Frontal cortex (tissue), 4 donors: ENCODE data around the gene CCDC85A. TPM values are rescaled to one million over a fixed set of nuclear protein-coding genes. Genes with fewer than 3 reads are reported as not detected.

Source experiments
- DNase-seq, 2 donors: peaks; one replicate each; pipeline ENCODE4 v3.0.0; 2012; ENCODE audit warnings: low spot score in 2 of 2
- FAIRE-seq: peaks from 2 replicates; lab custom pipeline; 2012; peaks lifted over from hg19 to GRCh38; lab: Jason Lieb, UNC
- total RNA-seq: library from RNA; depleted of rRNA; stranded (reverse); fragments of >200 nt; gene quantifications from one replicate; pipeline ENCODE4 v1.2.3, GENCODE V29; 2014
- donor health status: control.
- donor health status: control.
- donor health status: control.

CCDC85A gene
- total RNA-seq, 1 donor from 2014 or later = 31.0 TPM

DNA sequence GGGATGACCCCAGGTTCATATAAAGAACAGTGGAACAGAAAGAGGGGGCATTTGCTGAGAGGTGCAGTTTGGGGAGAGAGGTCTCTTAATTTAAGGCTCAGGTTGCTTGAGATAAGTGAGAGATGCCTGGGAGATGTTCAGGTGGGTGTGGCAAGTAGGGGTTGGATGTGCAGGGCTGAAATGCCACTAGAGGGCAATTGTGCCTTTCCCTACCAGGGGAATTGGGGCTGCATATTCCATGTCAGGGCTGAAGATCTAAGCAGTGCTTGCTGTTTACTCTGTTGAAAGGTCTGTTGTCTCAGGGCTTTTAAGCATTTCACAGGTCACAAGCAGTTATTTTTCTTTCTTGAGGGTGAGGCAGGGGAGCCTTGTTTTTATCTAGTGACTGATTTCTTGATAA is 7.8 kb downstream of the CCDC85A start:
- no peak for DNase-seq
- no peak for FAIRE-seq

DNA sequence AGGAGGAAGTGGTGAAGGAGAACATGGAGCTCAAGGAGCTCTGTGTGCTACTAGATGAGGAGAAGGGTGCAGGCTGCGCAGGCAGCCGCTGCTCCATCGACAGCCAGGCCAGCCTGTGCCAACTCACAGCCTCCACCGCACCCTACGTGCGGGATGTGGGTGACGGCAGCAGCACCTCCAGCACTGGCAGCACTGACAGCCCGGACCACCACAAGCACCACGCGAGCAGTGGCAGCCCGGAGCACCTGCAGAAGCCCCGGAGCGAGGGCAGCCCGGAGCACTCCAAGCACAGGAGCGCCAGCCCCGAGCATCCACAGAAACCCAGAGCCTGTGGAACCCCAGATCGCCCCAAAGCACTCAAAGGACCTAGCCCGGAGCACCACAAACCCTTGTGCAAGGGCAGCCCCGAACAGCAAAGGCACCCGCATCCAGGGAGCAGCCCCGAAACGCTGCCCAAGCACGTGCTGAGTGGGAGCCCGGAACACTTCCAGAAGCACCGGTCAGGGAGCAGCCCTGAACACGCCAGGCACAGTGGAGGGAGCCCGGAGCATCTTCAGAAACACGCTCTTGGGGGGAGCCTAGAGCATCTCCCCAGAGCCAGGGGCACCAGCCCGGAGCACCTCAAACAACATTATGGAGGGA is 9.0 kb downstream of the CCDC85A start:
- no peak for FAIRE-seq
- no peak for DNase-seq

DNA sequence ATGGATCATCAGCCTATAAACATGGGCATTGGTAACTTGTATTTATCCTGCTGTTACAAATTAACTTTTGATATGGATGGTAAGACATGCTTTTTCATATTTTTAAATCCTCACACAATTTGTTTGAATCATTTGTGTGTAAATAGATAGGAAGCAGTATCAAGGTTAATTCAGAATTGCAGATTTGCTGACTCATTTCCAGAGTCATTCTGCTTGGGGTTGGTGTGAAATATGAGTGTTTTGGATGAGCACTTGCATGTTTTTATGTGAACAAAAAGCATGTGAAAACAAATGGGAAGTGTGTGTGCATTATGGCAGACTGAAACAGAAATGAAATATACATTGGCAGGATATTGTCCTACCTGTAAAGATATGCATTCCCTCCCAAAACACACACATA is 11.8 kb downstream of the CCDC85A start:
- FAIRE-seq = no peak

DNA sequence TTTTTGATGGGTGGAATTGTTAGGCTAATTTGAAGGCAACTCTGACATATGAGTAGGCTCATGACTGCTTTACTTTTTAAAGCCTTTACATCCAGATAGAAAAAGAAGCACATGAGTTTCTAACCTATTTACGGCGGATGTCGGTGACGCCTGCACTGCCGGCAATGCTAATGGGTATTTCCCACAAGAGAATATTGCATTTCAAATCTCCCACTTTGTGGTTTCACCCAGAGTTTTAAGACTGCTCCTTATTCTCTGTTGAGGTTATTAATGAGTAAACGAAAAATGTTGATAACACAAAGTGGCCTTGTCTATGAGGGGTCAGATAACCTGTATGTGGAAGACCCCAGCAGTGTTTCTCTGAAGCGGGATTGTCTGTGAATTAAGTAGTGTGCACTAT is 14.0 kb downstream of the CCDC85A start:
- FAIRE-seq = no peak
- DNase-seq = no peak

More for the DNA sequence above, 11.8 kb downstream of the CCDC85A start:
- DNase-seq = no peak

DNA sequence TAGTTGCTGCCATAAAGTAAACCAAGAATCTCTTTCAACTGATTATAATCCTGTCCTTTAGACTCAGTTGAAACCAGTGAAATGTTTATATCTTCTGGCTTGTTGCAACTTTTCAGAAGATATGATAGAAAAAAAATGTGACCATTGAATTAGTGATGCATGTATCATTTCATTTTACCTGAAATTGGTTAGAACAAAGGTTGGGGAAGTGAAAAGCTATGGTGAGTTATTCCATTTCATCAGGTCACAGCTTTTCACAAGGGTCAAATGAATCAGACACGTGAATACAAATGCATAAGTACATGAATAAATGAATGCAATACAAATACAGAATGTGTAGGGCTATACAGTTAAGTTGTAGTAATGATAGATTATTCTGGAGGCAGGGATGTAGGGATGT is 15.1 kb downstream of the CCDC85A start:
- DNase-seq (no peak), FAIRE-seq (no peak)

DNA sequence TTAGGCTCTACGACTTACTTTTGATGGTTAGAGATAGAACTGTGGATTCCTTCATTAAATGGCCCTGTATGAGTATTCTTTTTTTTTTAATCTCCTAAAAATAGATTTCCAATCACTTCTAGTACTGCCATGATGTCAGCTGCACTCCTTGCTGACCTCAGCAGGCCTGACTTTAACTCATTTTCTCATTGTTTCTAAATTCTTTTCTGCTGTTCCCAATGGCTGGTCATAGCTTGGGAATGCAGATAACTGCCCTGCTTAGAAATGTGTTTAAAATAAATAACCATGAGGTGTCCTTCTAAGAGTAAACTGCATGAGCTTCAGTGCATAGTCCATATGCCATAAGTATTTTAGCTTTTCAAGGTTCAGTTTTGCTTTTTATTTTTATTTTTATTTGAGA is 15.7 kb downstream of the CCDC85A start:
- DNase-seq = no peak
- no peak for FAIRE-seq

DNA sequence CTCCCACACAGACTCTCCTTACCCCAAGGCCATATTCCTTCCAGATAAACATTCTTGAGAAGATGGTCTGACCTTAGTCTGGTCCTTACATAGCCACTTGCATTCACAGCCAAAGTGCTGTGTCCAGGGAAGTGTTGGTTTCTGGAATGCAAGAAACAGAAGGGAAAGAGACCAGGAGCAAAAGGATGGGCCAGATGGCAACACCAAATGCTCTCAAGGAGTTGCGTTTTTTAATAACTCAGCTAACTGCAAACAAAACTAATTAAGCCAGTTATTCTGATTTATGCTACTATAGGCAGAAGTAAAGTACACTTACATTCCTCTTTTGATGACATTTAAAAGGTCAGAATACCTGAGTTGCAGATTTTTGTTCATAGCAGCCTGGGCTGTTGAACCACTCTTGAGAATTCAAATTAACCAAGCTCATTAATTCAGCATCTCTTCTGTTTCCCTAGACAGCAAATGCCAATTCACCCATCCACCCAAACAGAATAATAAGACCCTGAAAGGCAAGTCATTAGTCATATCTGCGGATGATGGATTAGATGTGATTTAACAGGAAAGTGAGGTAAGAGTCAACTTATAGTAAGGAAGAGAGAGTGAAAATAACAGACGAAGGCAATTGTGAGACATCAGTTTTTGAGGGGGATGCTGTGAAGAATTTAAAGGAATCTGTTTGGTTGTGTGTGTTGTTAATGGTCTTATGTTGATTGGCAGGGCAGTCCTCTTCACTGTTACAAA is 18.8 kb downstream of the CCDC85A start:
- no peak for FAIRE-seq
- no peak for DNase-seq

DNA sequence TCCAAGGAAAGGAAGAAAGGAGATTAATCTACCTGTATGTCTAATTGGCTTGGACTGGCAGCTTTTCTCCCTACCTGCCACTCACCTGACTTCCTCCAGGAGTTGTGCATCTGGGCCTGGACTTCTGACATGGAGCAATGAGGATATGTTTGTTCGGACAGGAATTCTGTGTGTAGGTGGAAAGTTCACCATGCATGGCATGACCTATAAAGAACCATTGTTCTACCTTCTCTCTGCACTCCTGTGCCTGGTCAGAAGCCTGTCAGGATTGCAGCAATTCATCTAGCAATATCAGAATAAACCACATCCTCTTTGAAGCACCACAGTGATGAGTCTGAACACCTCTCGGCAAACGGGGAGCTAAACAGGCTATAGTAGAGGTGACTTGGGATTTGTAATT is 20.8 kb downstream of the CCDC85A start:
- no peak for FAIRE-seq
- DNase-seq = no peak

DNA sequence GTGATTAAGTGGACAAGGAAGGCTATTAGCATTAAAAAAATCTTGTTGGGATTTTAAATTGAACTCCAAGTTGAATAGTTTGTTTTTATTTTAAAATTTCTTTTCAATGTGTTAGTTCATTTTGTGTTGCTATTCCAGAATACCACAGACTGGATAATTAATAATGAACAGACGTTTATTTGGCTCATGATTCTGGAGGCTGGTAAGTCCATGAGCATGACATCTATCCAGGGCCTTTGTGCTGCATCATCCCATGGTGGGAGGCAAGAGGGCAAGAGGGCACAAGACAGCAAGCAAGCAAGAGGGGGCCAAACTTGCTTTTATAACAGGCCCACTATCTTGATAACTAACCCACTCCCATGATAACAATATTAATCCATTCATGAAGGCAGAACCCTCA is 22.5 kb downstream of the CCDC85A start:
- no peak for DNase-seq
- FAIRE-seq = no peak

DNA sequence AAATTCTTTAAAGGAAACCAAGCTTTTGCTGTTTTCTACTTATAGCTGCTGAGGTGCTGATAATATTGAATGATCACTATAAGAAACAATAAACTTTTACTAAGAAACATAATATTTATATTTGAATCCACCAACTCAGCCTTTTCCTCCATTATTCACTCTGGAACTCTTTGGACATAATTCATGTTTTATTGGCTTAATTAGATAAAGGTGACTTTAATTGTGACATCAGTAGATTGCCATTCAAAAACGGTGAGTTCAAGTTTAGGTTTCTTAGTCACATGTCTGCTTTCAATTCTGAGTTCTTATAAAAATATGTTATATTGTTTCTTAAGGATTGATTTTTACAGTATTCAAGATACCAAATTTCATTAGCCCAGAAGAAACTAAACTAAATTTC is 24.0 kb downstream of the CCDC85A start:
- DNase-seq (no peak), FAIRE-seq (no peak)

DNA sequence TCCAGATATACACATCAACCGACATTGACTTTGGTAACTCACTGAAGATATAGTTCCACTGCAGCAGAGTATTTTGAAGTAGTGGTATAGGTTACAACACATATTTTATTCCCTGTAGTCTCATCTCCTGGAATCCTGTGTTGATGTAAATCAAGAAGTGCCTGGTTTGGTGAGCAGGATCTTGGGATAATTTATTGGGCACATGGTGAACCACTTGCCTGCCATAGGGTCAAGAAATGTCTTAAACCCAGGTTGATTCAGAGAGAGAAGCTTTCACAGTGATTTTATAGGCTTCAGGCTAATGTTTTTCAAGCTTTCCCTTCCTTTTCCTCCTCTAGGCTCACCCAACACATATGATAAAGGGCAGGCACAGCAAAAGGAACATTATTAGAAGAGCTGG is 24.6 kb downstream of the CCDC85A start:
- DNase-seq (no peak), FAIRE-seq (no peak)

DNA sequence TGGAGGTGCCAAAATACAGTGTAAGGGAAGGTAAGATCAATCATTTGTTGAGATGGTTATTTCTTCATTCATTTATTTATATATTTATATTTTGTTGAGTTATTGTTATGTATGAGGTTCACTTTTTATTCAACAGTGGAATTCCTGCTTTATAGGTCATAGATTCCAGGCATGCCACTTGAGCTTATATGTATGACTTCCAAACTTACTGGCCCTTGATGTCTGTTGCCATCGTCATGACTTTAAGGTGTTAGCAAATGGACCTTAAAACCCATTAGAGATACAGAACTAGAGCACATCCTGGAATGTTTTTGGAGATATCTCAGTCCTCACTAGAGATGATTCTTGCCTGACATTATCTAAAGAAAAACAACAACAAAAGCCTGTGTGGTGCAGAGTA is 25.9 kb downstream of the CCDC85A start:
- DNase-seq (no peak), FAIRE-seq (no peak)

DNA sequence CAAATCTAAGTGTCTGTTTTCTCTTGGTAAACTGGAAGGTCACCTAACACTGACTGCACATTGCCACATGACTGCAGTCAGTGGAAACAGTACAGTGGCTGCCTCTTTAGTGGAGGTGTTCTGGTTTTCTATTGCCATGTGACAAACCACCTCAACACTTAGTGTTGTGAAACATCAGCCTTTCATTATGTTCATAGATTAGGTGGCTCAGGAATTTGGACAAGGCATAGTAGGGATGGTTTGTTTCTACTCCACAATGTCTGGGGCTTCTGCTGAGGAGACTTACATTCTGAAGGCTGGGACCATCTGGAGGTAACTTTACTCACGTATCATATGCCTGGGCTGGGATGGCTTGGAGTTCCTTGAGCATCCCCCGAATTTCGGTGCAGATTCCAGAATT is 26.5 kb downstream of the CCDC85A start:
- FAIRE-seq (no peak), DNase-seq (no peak)

DNA sequence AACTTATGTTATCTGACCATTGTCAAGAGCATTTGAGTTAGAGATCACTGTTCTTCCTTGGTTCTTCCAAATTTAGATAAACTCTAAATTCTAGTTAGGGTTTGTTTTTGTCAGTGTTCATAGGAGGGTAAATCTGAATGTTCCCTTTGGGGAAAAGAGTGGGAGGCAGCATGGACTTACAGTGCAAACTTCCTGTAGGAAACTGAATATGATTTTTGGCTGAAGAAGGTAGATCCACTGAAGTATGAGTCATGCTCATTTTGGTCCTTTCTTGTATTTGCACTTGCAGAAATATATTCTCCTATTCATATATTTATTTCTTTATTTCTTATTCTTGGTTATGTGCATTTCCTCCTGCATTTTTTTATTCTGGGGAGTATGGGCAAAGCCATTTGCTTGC is 27.3 kb downstream of the CCDC85A start:
- DNase-seq = no peak
- no peak for FAIRE-seq

DNA sequence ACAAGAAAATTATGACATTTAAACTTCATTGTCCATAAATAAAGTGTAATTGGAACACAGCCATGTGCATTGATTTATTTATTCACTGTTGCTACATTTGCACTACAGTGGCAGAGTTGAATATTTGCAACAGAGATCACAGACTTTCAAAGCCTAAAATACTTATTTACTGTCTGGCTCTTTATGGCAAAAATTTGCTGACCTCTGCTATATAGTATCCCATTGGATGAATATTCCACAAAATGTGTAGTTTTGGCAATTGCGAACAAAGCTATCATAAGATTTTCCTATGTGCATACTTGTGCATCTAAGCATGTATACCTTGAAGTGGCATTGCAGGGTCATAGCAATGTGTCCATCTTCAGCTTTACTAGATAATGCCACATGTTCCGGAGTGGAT is 32.1 kb downstream of the CCDC85A start:
- FAIRE-seq (no peak), DNase-seq (no peak)

DNA sequence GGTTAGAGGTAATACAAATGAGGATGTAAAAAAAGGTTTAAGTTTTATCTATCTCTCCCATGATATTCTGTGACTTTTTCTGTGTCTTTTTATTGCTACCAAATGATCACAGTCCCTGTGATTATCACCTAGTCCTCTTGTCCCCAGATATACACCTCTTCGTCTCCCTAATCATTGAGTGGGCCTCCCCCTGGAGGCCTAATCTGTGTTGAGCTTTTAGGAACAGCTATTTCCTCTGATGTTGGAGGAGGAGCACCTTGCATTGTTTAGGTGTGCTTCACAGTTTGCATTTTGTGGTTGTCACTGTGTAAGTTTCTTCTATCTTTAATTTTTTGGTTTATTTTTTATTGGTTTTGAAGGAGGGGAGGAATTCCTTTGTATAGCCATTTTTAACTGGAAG is 33.3 kb downstream of the CCDC85A start:
- FAIRE-seq = no peak
- no peak for DNase-seq

DNA sequence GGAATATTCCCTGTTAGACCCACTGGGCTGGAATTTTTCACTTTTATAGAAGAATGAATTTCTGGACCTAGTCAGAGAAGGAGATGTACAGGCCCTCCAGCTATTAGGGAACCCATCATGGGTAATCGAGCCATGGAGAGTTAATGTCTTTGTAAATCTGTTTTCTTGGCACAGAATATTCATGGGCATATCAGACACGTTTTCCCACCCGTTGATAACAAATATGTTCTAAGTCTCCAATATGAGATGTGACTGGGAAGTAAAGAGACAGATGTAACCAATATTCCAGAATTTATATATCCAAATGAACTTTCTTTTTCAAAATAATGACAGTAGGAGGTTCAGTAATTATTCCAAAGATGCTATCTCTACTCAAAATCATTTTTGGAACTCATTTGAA is 38.7 kb downstream of the CCDC85A start:
- no peak for FAIRE-seq
- no peak for DNase-seq

DNA sequence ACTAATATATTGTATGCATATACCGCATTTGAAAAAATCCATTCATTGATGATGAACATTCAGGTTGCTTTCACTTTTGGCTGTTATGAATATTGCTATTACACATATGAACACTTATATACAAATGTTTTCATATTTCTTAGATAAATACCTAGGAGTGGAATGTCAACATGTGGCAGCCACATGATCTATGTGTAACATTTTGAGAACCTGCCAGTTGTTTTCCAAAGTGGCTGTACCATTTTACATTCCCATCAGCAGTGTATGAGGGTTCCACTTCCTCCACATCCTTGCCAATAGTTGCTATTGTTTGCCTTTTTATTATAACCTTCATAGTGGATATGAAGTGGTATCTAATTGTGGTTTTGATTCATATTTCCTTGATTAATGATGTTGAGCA is 40.5 kb downstream of the CCDC85A start:
- no peak for FAIRE-seq

DNA sequence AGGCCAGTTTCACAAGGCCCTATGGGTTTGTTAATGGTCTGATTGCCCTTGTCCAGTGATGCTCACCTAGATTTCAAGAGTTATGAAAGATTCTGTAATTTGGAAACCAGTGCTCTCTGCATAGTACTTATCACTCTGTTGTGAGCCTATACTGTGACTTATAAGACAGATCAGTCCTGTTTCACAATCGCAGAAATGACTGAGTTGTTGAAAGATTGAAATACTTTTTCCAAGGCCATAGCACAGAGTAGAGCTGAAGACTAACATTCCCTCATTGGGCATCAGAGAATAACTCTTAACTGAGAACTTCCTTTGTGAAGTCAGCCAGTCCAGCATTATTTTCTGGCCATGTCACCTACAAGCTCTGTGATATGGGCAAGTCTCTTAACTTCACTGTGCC is 44.0 kb downstream of the CCDC85A start:
- FAIRE-seq = no peak

More for the DNA sequence above, 40.5 kb downstream of the CCDC85A start:
- no peak for DNase-seq

DNA sequence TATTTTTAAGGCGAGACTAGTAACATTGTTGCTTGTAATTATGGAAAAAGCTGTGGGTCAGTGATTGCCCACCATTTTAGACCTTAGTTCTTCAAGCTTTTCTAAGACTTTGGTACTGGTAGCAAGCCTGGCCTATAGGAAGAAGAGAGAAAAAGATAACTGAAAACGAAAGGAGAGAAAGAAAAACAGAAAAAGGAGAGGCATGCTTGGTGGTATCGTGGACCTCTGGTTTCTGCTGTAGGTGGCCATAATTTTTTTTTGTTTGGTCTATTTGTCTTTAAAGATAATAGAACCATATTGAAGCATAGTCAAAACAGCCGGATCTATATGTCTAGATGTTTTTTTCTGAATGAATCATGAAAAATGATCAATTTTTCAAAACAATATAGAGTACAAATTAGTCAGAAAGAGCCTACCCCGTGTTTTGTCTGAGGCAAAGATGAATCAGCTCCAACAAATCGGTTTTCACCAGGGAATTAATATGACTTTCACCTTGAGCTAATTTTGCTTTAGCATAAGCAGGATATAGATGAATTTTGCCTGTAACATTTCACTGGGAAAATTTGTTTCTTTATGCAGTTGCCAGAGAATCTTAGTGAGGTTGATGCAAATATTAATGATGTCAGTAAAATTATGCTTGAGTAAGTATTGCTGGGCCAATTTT is 45.7 kb downstream of the CCDC85A start:
- DNase-seq = no peak

More for the DNA sequence above, 44.0 kb downstream of the CCDC85A start:
- DNase-seq = no peak

DNA sequence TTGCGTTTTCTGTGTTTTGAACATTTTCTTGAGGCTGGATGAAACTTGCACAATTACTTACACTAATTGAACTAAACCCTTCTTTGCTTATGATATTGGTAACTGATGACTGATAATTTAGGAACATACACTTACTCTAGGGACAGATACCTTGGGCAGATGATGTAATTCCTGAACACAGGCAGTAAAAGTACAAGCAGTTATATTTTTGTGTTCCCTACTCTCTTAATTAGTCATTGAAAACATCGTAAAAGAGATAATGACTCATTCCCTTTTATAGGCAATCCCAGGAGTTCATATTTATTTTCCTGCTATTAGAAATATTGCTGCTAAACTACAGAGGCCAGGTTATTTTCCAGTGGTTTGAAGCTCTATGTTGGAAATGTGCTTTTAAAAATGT is 46.4 kb downstream of the CCDC85A start:
- no peak for DNase-seq
- FAIRE-seq = no peak

More for the DNA sequence above, 45.7 kb downstream of the CCDC85A start:
- FAIRE-seq = no peak
